HCT116 (cell line): ENCODE results near the gene TBC1D1. TPM values are rescaled to one million over a fixed set of nuclear protein-coding genes. Genes with fewer than 3 reads are reported as not detected.

Source experiments
- ATAC-seq: fragments of 200-7000 bp; cut with Tn5 transposase; 2 replicates; pipeline ENCODE4 v1.9.1; 2020; ENCODE audit warnings: mild to moderate bottlenecking, moderate library complexity
- BruUV-seq: library from RNA; stranded (reverse); fragments of 400-500 nt; replicated peaks from 2 replicates; lab custom pipeline; 2021; lab: Mats Ljungman, UMichigan
- CTCF ChIA-PET: fragments of 300-600 bp; sonication (Branson Sonifier 250); formaldehyde crosslinking; loops from one replicate; lab custom pipeline; 2021; ENCODE audit warnings: antibody characterized with exemption; lab: Charles Lee
- POLR2A ChIA-PET: fragments of 300-600, 350-600 bp; sonication (Branson Sonifier 250); formaldehyde crosslinking; loops from one replicate; lab custom pipeline; 2021; ENCODE audit warnings: antibody characterized with exemption; lab: Charles Lee
- RAD21 ChIA-PET, 2 experiments: fragments of 300-600 bp; sonication (Branson Sonifier 250); formaldehyde crosslinking; loops; one replicate each; lab custom pipeline; 2023; ENCODE audit warnings: low total read pairs in 2 of 2; ENCODE audit not compliant: uncharacterized antibody in 2 of 2, unreplicated experiment in 2 of 2, low non-redundant PET in 1 of 2; lab: Charles Lee
- DNase-seq: peaks from one replicate; pipeline ENCODE4 v3.0.0-alpha.2; 2010; ENCODE audit warnings: low read depth, low spot score
- H2AFZ ChIP-seq: fragments of 200-600 bp; shearing (Covaris generic), sonication (generic); 2 replicates; pipeline ENCODE4 v1.6.1; 2017; ENCODE audit warnings: low read depth, mixed run types, mixed read lengths, antibody characterized with exemption, low read length; ENCODE audit not compliant: poor library complexity, severe bottlenecking
- H3K27ac ChIP-seq: 2 replicates; pipeline ENCODE4 v1.5.1; 2012; ENCODE audit warnings: low read depth, low read length
- H3K27me3 ChIP-seq: fragments of 200-600 bp; sonication (generic); 2 replicates; pipeline ENCODE4 v1.6.1; 2016; ENCODE audit warnings: mixed run types, low read length, mixed read lengths; ENCODE audit not compliant: insufficient read depth
- H3K36me3 ChIP-seq, 2 experiments: fragments of 200-500 bp in 1 of 2; fragments of 200-600 bp in 1 of 2; sonication (Bioruptor generic) in 1 of 2; sonication (generic) in 1 of 2; 2 replicates each; pipeline versions ENCODE4 v1.5.1 to v1.6.1; 2014 to 2016; ENCODE audit warnings: low read length in 2 of 2, inconsistent platforms in 1 of 2, mixed read lengths in 1 of 2, mixed run types in 1 of 2; ENCODE audit not compliant: insufficient read depth in 2 of 2, control insufficient read depth in 1 of 2
- H3K4me1 ChIP-seq, 2 experiments: fragments of 200-600 bp in 1 of 2; sonication (generic) in 1 of 2; 2 replicates each; pipeline versions ENCODE4 v1.5.1 to v1.6.1; 2012 to 2017; ENCODE audit warnings: low read length in 2 of 2, inconsistent platforms in 1 of 2, mild to moderate bottlenecking in 1 of 2, mixed read lengths in 1 of 2, mixed run types in 1 of 2, moderate library complexity in 1 of 2; ENCODE audit not compliant: insufficient read depth in 2 of 2, control insufficient read depth in 1 of 2
- H3K4me2 ChIP-seq: fragments of 200-600 bp; sonication (generic); 2 replicates; pipeline ENCODE4 v1.6.1; 2017; ENCODE audit warnings: mixed run types, low read length, mixed read lengths
- H3K4me3 ChIP-seq, 2 experiments: fragments of 200-600 bp in 1 of 2; sonication (generic) in 1 of 2; replicated peaks in 1 of 2; 2 replicates each; pipeline ENCODE4 v1.5.1; 2011 to 2016; ENCODE audit warnings: low read length in 2 of 2, control low read depth in 1 of 2, low read depth in 1 of 2, mild to moderate bottlenecking in 1 of 2, mixed read lengths in 1 of 2, mixed run types in 1 of 2
- H3K79me2 ChIP-seq: fragments of 200-600 bp; sonication (generic); 2 replicates; pipeline ENCODE4 v1.6.1; 2017; ENCODE audit warnings: mild to moderate bottlenecking, mixed run types, low read length, moderate library complexity, mixed read lengths; ENCODE audit not compliant: insufficient read depth
- H3K9ac ChIP-seq: fragments of 200-600 bp; sonication (generic); 2 replicates; pipeline ENCODE4 v1.6.1; 2016; ENCODE audit warnings: low read length, mixed read lengths
- H3K9me2 ChIP-seq: fragments of 200-600 bp; sonication (generic), shearing (Covaris generic); 2 replicates; pipeline ENCODE4 v1.6.1; 2017; ENCODE audit warnings: mixed run types, mild to moderate bottlenecking, moderate library complexity; ENCODE audit not compliant: insufficient read depth
- H3K9me3 ChIP-seq, 2 experiments: fragments of 200-500 bp in 1 of 2; fragments of 200-600 bp in 1 of 2; sonication (Bioruptor generic) in 1 of 2; sonication (generic) in 1 of 2; 2 replicates each; pipeline ENCODE4 v1.6.1; 2014 to 2017; ENCODE audit warnings: low read length in 2 of 2, mixed read lengths in 2 of 2, inconsistent platforms in 1 of 2, low read depth in 1 of 2, mild to moderate bottlenecking in 1 of 2, mixed run types in 1 of 2, moderate library complexity in 1 of 2; ENCODE audit not compliant: control insufficient read depth in 1 of 2, insufficient read depth in 1 of 2
- H4K20me1 ChIP-seq: fragments of 200-600 bp; sonication (generic), shearing (Covaris generic); 2 replicates; pipeline ENCODE4 v1.6.1; 2017; ENCODE audit warnings: mixed run types, mild to moderate bottlenecking, moderate library complexity; ENCODE audit not compliant: insufficient read depth
- ATF3 ChIP-seq: IDR thresholded peaks from 2 replicates; pipeline ENCODE4 v1.6.1; 2012
- EZH2 ChIP-seq: fragments of 200-600 bp; sonication (generic); IDR thresholded peaks from 2 replicates; pipeline ENCODE4 v1.6.1; 2017; ENCODE audit warnings: antibody characterized with exemption, mixed run types
- FOSL1 ChIP-seq: IDR thresholded peaks from 2 replicates; pipeline ENCODE4 v1.6.1; 2012; ENCODE audit warnings: low read depth
- intact Hi-C: fragments of 100-400 bp; cut with micrococcal nuclease; formaldehyde crosslinking; loops from 2 replicates; pipeline ENCODE4 v1.10.0; 2022
- total RNA-seq: library from RNA; stranded (reverse); gene quantifications from one replicate; pipeline ENCODE4 v1.2.1, GENCODE V29; 2021; ENCODE audit not compliant: unreplicated experiment
- TF ChIP-seq, protein P1 (sequence below): IDR thresholded peaks from 2 replicates; pipeline ENCODE4 v1.6.1; 2011; ENCODE audit warnings: mild to moderate bottlenecking, low read length, moderate library complexity; ENCODE audit not compliant: insufficient replicate concordance; ENCODE audit errors: extremely low read depth
- TF ChIP-seq, protein P2 (sequence below), 3 experiments: fragments of 200-600 bp in 1 of 3; sonication (generic) in 1 of 3; IDR thresholded peaks in 2 of 3; conservative IDR thresholded peaks in 1 of 3; 2 replicates each; pipeline ENCODE4 v1.5.1; 2012 to 2017; ENCODE audit warnings: low read depth in 2 of 3, low read length in 2 of 3, antibody characterized with exemption in 1 of 3, borderline replicate concordance in 1 of 3, control low read depth in 1 of 3, mild to moderate bottlenecking in 1 of 3, mixed read lengths in 1 of 3, mixed run types in 1 of 3, moderate library complexity in 1 of 3; ENCODE audit not compliant: insufficient read depth in 1 of 3

TBC1D1 gene
- total RNA-seq, 1 experiment from 2014 or later, result 82.7 TPM

GRCh38 chr4:37964734-37965457, 74.0 kb downstream of the TBC1D1 start:
- no peaks in the 10 kb centered on the region for H3K36me3 ChIP-seq
- intact Hi-C loops, result no loop called here
- H2AFZ ChIP-seq, result no peak overlapping the region
- H3K9ac ChIP-seq, result no peak overlapping the region
- H3K9me3 ChIP-seq, result no peaks in the 10 kb centered on the region
- no peak overlapping the region for H3K4me2 ChIP-seq
- CTCF ChIA-PET, result no interaction called here
- TF ChIP-seq FOSL1, result no peak
- TF ChIP-seq, protein P1, sequence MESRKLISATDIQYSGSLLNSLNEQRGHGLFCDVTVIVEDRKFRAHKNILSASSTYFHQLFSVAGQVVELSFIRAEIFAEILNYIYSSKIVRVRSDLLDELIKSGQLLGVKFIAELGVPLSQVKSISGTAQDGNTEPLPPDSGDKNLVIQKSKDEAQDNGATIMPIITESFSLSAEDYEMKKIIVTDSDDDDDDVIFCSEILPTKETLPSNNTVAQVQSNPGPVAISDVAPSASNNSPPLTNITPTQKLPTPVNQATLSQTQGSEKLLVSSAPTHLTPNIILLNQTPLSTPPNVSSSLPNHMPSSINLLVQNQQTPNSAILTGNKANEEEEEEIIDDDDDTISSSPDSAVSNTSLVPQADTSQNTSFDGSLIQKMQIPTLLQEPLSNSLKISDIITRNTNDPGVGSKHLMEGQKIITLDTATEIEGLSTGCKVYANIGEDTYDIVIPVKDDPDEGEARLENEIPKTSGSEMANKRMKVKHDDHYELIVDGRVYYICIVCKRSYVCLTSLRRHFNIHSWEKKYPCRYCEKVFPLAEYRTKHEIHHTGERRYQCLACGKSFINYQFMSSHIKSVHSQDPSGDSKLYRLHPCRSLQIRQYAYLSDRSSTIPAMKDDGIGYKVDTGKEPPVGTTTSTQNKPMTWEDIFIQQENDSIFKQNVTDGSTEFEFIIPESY, result no peak
- TF ChIP-seq, protein P2, sequence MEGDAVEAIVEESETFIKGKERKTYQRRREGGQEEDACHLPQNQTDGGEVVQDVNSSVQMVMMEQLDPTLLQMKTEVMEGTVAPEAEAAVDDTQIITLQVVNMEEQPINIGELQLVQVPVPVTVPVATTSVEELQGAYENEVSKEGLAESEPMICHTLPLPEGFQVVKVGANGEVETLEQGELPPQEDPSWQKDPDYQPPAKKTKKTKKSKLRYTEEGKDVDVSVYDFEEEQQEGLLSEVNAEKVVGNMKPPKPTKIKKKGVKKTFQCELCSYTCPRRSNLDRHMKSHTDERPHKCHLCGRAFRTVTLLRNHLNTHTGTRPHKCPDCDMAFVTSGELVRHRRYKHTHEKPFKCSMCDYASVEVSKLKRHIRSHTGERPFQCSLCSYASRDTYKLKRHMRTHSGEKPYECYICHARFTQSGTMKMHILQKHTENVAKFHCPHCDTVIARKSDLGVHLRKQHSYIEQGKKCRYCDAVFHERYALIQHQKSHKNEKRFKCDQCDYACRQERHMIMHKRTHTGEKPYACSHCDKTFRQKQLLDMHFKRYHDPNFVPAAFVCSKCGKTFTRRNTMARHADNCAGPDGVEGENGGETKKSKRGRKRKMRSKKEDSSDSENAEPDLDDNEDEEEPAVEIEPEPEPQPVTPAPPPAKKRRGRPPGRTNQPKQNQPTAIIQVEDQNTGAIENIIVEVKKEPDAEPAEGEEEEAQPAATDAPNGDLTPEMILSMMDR (IDR thresholded peaks at IDR 0.05 in 2 of 3, conservative IDR thresholded peaks at IDR 0.05 in 1 of 3; ENCODE audit: borderline replicate concordance in 1 of 3, insufficient read depth in 1 of 3, low read depth in 2 of 3, low read length in 2 of 3), result no peak
- no peak for TF ChIP-seq EZH2
- TF ChIP-seq ATF3, result no peak
- RAD21 ChIA-PET, result no interaction called here
- no peak overlapping the region for H3K27ac ChIP-seq
- H4K20me1 ChIP-seq, result no peaks in the 10 kb centered on the region
- no peak for ATAC-seq
- H3K4me1 ChIP-seq, result peaks cover 0 to 8% of the 10 kb centered on the region in 2 experiments; a peak in 1 of 4 replicates
- no peaks in the 10 kb centered on the region for H3K9me2 ChIP-seq
- no peak for DNase-seq
- no TSS peak for BruUV-seq
- H3K27me3 ChIP-seq, result no peaks in the 10 kb centered on the region
- no peaks in the 10 kb centered on the region for H3K79me2 ChIP-seq
- H3K4me3 ChIP-seq, result no peak overlapping the region
- POLR2A ChIA-PET, result no interaction called here
